ENCODE results near the gene PPP1R9A. TPM values are rescaled to one million over a fixed set of nuclear protein-coding genes. Genes with fewer than 3 reads are reported as not detected.

The PPP1R9A gene
- total RNA-seq, 1 donor from 2014 or later: 1.5 TPM

- no peak overlapping the region for H3K4me3 ChIP-seq
- H3K4me1 ChIP-seq: no peaks in the 10 kb centered on the region
- intact Hi-C loops (cut with DNase I): no loop called here
These were observed 148.8 kb downstream of the PPP1R9A start for GRCh38 chr7:95056107-95056739.

GRCh38 chr7:95056901-95057300 lies 149.5 kb downstream of the PPP1R9A start:
- Histone ChIP-seq H3K9me3 (no peaks in the 10 kb centered on the region), H3K4me3 (no peak overlapping the region), H3K36me3 (no peaks in the 10 kb centered on the region), H3K27ac (no peak overlapping the region), H3K27me3 (no peaks in the 10 kb centered on the region), H3K4me1 (no peaks in the 10 kb centered on the region)
- intact Hi-C loops (cut with DNase I): no loop called here
- no peak for DNase-seq (ENCODE audit: extremely low spot score in 2 of 2)
- TF ChIP-seq POLR2AphosphoS5 (IDR thresholded peaks at IDR 0.05; ENCODE audit: insufficient read depth in 1 of 2, low read depth in 1 of 2): no peak
- no peak for TF ChIP-seq POLR2A (IDR thresholded peaks at IDR 0.05)
- no peak for TF ChIP-seq CTCF (IDR thresholded peaks at IDR 0.05)

More at GRCh38 chr7:95056107-95056739, 148.8 kb downstream of the PPP1R9A start:
- TF ChIP-seq CTCF (IDR thresholded peaks at IDR 0.05): no peak
- TF ChIP-seq POLR2AphosphoS5 (IDR thresholded peaks at IDR 0.05; ENCODE audit: insufficient read depth in 1 of 2, low read depth in 1 of 2): no peak
- no peak for TF ChIP-seq POLR2A (IDR thresholded peaks at IDR 0.05)
- Histone ChIP-seq H3K9me3 (no peaks in the 10 kb centered on the region), H3K27me3 (no peaks in the 10 kb centered on the region), H3K27ac (no peak overlapping the region), H3K36me3 (no peaks in the 10 kb centered on the region)
- no peak for DNase-seq (ENCODE audit: extremely low spot score in 2 of 2)

DNA sequence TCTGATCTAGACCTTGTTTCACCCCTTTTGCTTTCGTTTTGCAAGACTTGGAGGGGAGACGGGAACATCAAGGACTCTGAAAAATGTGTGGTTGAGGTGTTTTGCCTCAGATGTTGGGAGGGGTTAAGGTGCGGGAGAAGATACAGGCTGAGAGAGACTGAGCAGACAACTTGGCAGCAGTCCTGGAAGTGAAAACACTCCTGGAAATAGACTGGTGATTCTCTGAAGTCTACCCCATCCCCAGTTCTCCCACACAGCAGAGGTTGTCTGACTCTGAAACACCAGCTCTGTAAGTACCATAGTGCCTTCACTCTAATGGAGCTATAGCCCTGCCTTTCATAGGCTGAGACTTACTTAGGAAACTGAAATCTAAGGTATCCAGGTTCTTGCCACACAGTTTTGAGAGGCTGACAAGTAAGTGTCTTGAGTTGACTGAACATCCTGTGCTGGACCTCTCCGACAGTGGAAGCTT lies 152.5 kb downstream of the PPP1R9A start:
- no peak for DNase-seq (ENCODE audit: extremely low spot score in 2 of 2)
- intact Hi-C loops (cut with DNase I): no loop called here
- TF ChIP-seq POLR2A (IDR thresholded peaks at IDR 0.05): no peak
- no peak for TF ChIP-seq POLR2AphosphoS5 (IDR thresholded peaks at IDR 0.05; ENCODE audit: insufficient read depth in 1 of 2, low read depth in 1 of 2)
- no peak for TF ChIP-seq CTCF (IDR thresholded peaks at IDR 0.05)
- Histone ChIP-seq H3K9me3 (no peaks in the 10 kb centered on the region), H3K27me3 (no peaks in the 10 kb centered on the region), H3K27ac (no peak overlapping the region), H3K36me3 (no peaks in the 10 kb centered on the region), H3K4me3 (no peak overlapping the region), H3K4me1 (no peaks in the 10 kb centered on the region)

DNA sequence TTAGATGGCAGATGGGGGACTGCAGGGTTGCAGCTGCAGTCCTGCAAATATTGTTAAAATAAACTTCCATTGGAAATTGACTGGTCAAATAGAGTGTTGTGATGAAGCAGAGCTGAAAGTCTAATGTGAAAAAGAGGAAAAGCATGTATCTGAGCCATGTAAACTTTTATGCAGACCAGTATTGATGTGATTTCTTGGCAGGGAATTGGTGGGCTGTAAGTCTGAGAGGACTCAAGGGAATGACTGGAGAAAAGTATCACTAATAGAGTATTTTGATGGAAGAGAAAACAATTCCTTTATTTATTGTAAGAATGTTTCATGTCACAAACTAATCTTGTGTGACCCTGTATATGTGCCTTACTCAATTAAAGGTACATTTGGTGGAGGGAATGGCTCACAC lies 155.5 kb downstream of the PPP1R9A start:
- Histone ChIP-seq H3K4me3 (no peak overlapping the region), H3K36me3 (no peaks in the 10 kb centered on the region), H3K27me3 (no peaks in the 10 kb centered on the region), H3K27ac (no peak overlapping the region), H3K4me1 (no peaks in the 10 kb centered on the region), H3K9me3 (no peaks in the 10 kb centered on the region)
- DNase-seq (ENCODE audit: extremely low spot score in 2 of 2): no peak
- TF ChIP-seq CTCF (IDR thresholded peaks at IDR 0.05): no peak
- no peak for TF ChIP-seq POLR2A (IDR thresholded peaks at IDR 0.05)
- intact Hi-C loops (cut with DNase I): no loop called here

- Histone ChIP-seq H3K4me1 (no peaks in the 10 kb centered on the region), H3K9me3 (no peaks in the 10 kb centered on the region), H3K36me3 (no peaks in the 10 kb centered on the region), H3K27me3 (no peaks in the 10 kb centered on the region), H3K27ac (no peak overlapping the region), H3K4me3 (no peak overlapping the region)
- intact Hi-C loops (cut with DNase I): no loop called here
- DNase-seq (ENCODE audit: extremely low spot score in 2 of 2): no peak
- no peak for TF ChIP-seq POLR2AphosphoS5 (IDR thresholded peaks at IDR 0.05; ENCODE audit: insufficient read depth in 1 of 2, low read depth in 1 of 2)
These were observed 159.5 kb downstream of the PPP1R9A start for GRCh38 chr7:95066737-95067530.
